Subcutaneous adipose tissue (tissue), 4 donors: Measurements from ENCODE around the gene HTRA1. TPM values are rescaled to one million over a fixed set of nuclear protein-coding genes. Genes with fewer than 3 reads are reported as not detected.

Experiments
- total RNA-seq, 4 donors: library from RNA; depleted of rRNA; stranded (reverse); fragments of >200 nt; gene quantifications; one replicate each; pipeline ENCODE4 v1.1.0, GENCODE V29; 2016
- TF ChIP-seq, protein P1 (sequence below): fragments of 450-650 bp; IDR thresholded peaks from one replicate; pipeline ENCODE4 v1.5.1; 2016; ENCODE audit warnings: low read depth, mild to moderate bottlenecking, control low read depth, antibody characterized with exemption, moderate library complexity

Gene HTRA1
- total RNA-seq, 4 donors from 2014 or later = 135 to 402 (median 304) TPM

DNA sequence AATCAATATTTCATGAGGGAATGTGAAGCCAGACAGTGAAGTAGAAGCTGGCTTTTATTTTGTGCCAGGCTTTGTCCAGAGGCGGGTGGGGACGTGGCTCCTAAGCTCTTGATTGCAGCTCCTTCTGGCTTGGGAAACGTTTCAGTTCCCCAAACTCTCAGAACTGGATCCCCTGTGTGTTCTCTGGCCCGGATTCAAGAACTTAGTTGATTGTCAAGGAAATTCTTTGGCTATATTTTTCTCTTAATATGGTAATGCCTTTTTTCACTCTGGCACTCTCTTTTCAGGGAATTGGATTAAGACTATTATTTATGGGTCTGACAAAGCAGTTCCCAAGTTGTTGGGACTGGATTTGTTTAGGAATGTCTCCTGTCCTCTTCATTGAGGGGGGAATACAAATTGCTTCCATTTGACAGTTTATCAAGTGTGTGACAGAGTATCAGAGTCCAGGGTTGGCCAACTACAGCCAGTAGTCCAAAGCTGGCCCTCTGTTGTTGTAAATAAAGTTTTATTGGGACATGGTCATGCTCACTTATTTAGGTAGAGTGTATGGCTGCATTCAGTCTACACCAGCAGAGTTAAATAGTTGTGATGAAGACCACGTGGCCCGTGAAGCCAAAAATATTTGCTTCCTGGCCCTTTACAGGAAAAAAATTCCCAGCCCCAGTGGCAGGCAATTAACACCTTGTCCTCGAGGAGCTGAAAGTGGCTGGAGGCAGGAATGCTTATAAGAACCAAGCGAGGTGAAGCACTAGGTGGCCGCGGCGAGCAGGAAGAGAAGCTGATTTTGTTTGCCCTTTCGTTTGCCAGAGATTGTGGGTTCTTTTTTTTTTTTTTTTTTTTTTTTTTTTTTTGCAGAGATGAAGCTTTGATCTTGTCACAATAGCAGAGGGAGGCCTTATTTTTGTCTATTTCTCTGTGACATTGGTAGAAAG lies 34.3 kb downstream of the HTRA1 start:
- TF ChIP-seq, protein P1, sequence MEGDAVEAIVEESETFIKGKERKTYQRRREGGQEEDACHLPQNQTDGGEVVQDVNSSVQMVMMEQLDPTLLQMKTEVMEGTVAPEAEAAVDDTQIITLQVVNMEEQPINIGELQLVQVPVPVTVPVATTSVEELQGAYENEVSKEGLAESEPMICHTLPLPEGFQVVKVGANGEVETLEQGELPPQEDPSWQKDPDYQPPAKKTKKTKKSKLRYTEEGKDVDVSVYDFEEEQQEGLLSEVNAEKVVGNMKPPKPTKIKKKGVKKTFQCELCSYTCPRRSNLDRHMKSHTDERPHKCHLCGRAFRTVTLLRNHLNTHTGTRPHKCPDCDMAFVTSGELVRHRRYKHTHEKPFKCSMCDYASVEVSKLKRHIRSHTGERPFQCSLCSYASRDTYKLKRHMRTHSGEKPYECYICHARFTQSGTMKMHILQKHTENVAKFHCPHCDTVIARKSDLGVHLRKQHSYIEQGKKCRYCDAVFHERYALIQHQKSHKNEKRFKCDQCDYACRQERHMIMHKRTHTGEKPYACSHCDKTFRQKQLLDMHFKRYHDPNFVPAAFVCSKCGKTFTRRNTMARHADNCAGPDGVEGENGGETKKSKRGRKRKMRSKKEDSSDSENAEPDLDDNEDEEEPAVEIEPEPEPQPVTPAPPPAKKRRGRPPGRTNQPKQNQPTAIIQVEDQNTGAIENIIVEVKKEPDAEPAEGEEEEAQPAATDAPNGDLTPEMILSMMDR = no peak

DNA sequence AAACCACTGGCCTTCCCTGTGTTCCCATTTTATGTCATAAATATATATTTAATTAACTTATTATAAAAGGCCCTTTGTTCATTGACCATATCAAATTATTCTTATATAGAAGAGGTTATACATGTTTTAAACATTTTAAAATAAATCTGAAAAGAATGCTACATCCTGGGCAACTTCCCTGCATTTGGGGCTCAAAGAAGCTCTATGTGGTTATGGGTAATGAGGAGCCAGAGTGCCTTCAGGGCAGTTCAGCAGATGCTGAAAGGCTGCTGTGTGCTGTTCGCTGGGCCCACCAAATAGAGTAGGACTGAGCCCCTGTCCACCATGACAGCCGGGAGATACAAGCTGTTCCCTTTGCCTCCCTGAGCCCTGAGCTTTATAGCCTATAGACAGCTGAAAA lies 35.9 kb downstream of the HTRA1 start:
- TF ChIP-seq, protein P1 = no peak

DNA sequence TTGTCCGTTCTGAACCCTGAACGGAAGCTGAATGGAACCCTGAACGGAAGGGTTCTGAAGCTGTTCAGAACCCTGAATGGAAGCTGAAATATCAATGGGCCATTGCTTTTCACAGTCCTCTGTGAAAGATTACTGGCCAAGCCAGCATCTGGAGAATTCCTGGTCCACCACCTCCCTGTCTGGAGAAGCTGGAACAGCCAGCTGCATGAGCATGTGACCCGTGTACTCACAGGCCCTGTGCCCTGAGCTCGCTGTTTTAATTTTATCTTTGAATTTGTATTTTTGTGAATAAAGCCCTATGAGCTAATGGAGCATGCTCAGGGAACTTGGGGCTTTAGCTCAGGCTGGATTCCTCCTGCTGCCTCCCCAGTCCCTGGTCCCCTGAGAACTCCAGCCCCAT lies 37.2 kb downstream of the HTRA1 start:
- TF ChIP-seq, protein P1 = no peak

GRCh38 chr10:122499012-122499411 lies 37.7 kb downstream of the HTRA1 start:
- TF ChIP-seq, protein P1 = no peak

DNA sequence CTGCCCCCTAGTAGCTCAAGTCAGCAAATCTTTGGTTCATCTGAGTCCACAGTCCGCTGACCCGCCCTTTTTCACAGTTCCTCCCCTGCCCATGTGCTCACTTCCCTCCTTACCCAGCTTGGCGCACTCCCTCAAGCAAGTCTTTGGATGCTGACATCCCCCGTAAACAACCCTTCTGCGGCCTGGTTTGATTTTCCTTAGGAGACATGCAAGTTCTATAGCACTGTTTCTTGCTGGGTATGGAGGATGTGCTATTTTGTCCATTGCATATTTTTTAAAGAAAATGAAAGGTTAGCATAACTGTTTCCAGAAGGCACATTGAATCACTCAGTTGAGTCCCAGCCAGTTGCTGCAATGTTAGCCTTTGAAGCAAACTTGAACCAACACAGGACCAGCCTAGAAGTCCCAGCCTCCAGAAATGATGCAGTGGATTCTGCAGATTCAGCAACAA lies 38.2 kb downstream of the HTRA1 start:
- TF ChIP-seq, protein P1 = no peak

DNA sequence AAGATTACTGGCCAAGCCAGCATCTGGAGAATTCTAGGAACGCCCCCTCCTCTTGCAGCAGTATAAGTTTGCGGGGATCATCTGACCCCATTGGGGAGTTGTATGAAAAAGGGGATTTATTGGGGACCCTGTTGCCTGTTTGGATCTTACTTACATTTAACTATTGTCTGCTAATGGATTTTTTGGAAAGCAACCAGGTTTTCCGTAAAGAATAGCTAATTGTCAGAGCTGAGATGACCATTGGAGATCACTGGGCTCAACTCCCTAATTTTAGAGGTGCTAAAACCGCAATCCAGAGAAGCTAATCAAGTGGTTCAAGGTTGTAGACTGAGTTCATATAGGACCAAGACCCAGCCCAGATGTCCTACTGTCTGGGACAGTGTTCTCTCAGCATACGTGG lies 38.8 kb downstream of the HTRA1 start:
- TF ChIP-seq, protein P1 = no peak

- TF ChIP-seq, protein P1 = no peak
Measured at GRCh38 chr10:122500726-122501125, 39.4 kb downstream of the HTRA1 start.
